IMR-90 (cell line): ENCODE results near the gene ADAMTS3. TPM values are rescaled to one million over a fixed set of nuclear protein-coding genes. Genes with fewer than 3 reads are reported as not detected.

Source experiments
- ATAC-seq: fragments of 200-7000 bp; cut with Tn5 transposase; 2 replicates; pipeline ENCODE4 v1.9.1; 2020; ENCODE audit warnings: low read depth, mild to moderate bottlenecking, moderate library complexity
- BruUV-seq: library from RNA; stranded (reverse); fragments of 400-500 nt; replicated peaks from 2 replicates; lab custom pipeline; 2021; lab: Mats Ljungman, UMichigan
- CTCF ChIA-PET: fragments of 300-600 bp; formaldehyde crosslinking; extraction: SDS; loops from one replicate; lab custom pipeline; 2021; ENCODE audit warnings: antibody characterized with exemption; lab: Yijun Ruan, JAX
- POLR2A ChIA-PET: fragments of 300-600 bp; sonication (Branson Sonifier 250); formaldehyde crosslinking; loops from one replicate; lab custom pipeline; 2022; ENCODE audit warnings: antibody characterized with exemption; ENCODE audit not compliant: unreplicated experiment; lab: Charles Lee
- DNase-seq: peaks from one replicate; pipeline ENCODE4 v3.0.0; 2013
- H2AFZ ChIP-seq: replicated peaks from 2 replicates; pipeline ENCODE3; 2013; ENCODE audit warnings: low read length, mild to moderate bottlenecking; ENCODE audit not compliant: poor library complexity
- H2AK5ac ChIP-seq: 2 replicates; pipeline ENCODE4 v1.6.1; 2013; ENCODE audit warnings: low read depth, low read length, inconsistent platforms
- H2AK9ac ChIP-seq: replicated peaks from 2 replicates; pipeline ENCODE3; 2013; ENCODE audit warnings: mild to moderate bottlenecking, low read depth, low read length, moderate library complexity; ENCODE audit not compliant: poor library complexity
- H2BK120ac ChIP-seq: 2 replicates; pipeline ENCODE4 v1.6.1; 2013; ENCODE audit warnings: low read depth, low read length, inconsistent platforms
- H2BK15ac ChIP-seq: 3 replicates; pipeline ENCODE4 v1.6.1; 2013; ENCODE audit warnings: low read depth, low read length, inconsistent platforms
- H2BK20ac ChIP-seq: 2 replicates; pipeline ENCODE4 v1.6.1; 2013; ENCODE audit warnings: low read depth, mild to moderate bottlenecking, inconsistent platforms, low read length, moderate library complexity
- H2BK5ac ChIP-seq: 2 replicates; pipeline ENCODE4 v1.6.1; 2013; ENCODE audit warnings: mild to moderate bottlenecking, low read depth, low read length, inconsistent platforms; ENCODE audit not compliant: poor library complexity, severe bottlenecking
- H3K14ac ChIP-seq: replicated peaks from 2 replicates; pipeline ENCODE4 v1.6.1; 2013; ENCODE audit warnings: low read depth, low read length, inconsistent platforms
- H3K18ac ChIP-seq: 2 replicates; pipeline ENCODE4 v1.6.1; 2013; ENCODE audit warnings: low read depth, low read length, control low read depth
- H3K23ac ChIP-seq: 2 replicates; pipeline ENCODE4 v1.6.1; 2013; ENCODE audit warnings: low read depth, low read length, inconsistent platforms
- H3K27ac ChIP-seq: 2 replicates; pipeline ENCODE4 v1.5.1; 2013; ENCODE audit warnings: mild to moderate bottlenecking, control low read depth, low read length; ENCODE audit not compliant: insufficient read depth
- H3K27me3 ChIP-seq: 2 replicates; pipeline ENCODE4 v1.6.1; 2013; ENCODE audit warnings: low read length; ENCODE audit not compliant: control insufficient read depth, insufficient read depth
- H3K36me3 ChIP-seq: 2 replicates; pipeline ENCODE4 v1.6.1; 2013; ENCODE audit warnings: low read length, mixed read lengths; ENCODE audit not compliant: control insufficient read depth, insufficient read depth
- H3K4ac ChIP-seq: 2 replicates; pipeline ENCODE4 v1.6.1; 2013; ENCODE audit warnings: low read depth, low read length, inconsistent platforms
- H3K4me1 ChIP-seq: 2 replicates; pipeline ENCODE4 v1.6.1; 2013; ENCODE audit warnings: low read length, mixed read lengths; ENCODE audit not compliant: control insufficient read depth, insufficient read depth
- H3K4me2 ChIP-seq: 2 replicates; pipeline ENCODE4 v1.6.1; 2013; ENCODE audit warnings: low read depth, mild to moderate bottlenecking, control low read depth, low read length, moderate library complexity
- H3K4me3 ChIP-seq: 2 replicates; pipeline ENCODE4 v1.5.1; 2013; ENCODE audit warnings: low read depth, mild to moderate bottlenecking, control low read depth, low read length, moderate library complexity; ENCODE audit not compliant: insufficient read depth
- H3K56ac ChIP-seq: 2 replicates; pipeline ENCODE4 v1.6.1; 2013; ENCODE audit warnings: low read length, inconsistent platforms; ENCODE audit not compliant: insufficient read depth; ENCODE audit errors: extremely low read depth
- H3K79me1 ChIP-seq, 2 experiments: 2 replicates each; pipeline ENCODE4 v1.6.1; 2013; ENCODE audit warnings: low read length in 2 of 2, inconsistent platforms in 1 of 2, low read depth in 1 of 2
- H3K9ac ChIP-seq: 2 replicates; pipeline ENCODE4 v1.6.1; 2013; ENCODE audit warnings: low read depth, low read length, control low read depth
- H3K9me1 ChIP-seq: 2 replicates; pipeline ENCODE4 v1.6.1; 2013; ENCODE audit warnings: low read length, inconsistent platforms; ENCODE audit not compliant: insufficient read depth
- H3K9me3 ChIP-seq: 2 replicates; pipeline ENCODE4 v1.6.1; 2013; ENCODE audit warnings: low read length; ENCODE audit not compliant: control insufficient read depth, insufficient read depth
- H4K20me1 ChIP-seq: 2 replicates; pipeline ENCODE4 v1.6.1; 2013; ENCODE audit warnings: low read length, inconsistent platforms; ENCODE audit not compliant: insufficient read depth
- H4K5ac ChIP-seq: 2 replicates; pipeline ENCODE4 v1.6.1; 2013; ENCODE audit warnings: mild to moderate bottlenecking, low read depth, low read length, control low read depth
- H4K8ac ChIP-seq, 2 experiments: 2 replicates each; pipeline ENCODE4 v1.6.1; 2013; ENCODE audit warnings: low read depth in 2 of 2, low read length in 2 of 2, control low read depth in 1 of 2, inconsistent platforms in 1 of 2
- H4K91ac ChIP-seq: 2 replicates; pipeline ENCODE4 v1.6.1; 2013; ENCODE audit warnings: low read depth, low read length, inconsistent platforms; ENCODE audit not compliant: insufficient read depth
- BHLHE40 ChIP-seq: fragments of 150-350 bp; IDR thresholded peaks from 2 replicates; pipeline ENCODE4 v1.6.1; 2016; ENCODE audit warnings: mild to moderate bottlenecking, low read depth, low read length
- CEBPB ChIP-seq: IDR thresholded peaks from 2 replicates; pipeline ENCODE4 v1.6.1; 2012; ENCODE audit warnings: low read depth, low read length, improper control_type of control experiment
- CHD1 ChIP-seq: IDR thresholded peaks from 2 replicates; pipeline ENCODE4 v1.6.1; 2012; ENCODE audit warnings: low read depth, low read length, improper control_type of control experiment
- CTCF ChIP-seq: conservative IDR thresholded peaks from 2 replicates; pipeline ENCODE4 v1.5.1; 2012; ENCODE audit warnings: mild to moderate bottlenecking, low read depth, low read length, improper control_type of control experiment
- FOS ChIP-seq: fragments of 150-350 bp; IDR thresholded peaks from 2 replicates; pipeline ENCODE4 v1.6.1; 2016; ENCODE audit warnings: low read depth, low read length
- MAFK ChIP-seq: IDR thresholded peaks from 2 replicates; pipeline ENCODE4 v1.6.1; 2012; ENCODE audit warnings: low read depth, low read length, improper control_type of control experiment
- MAZ ChIP-seq: IDR thresholded peaks from 2 replicates; pipeline ENCODE4 v1.6.1; 2012; ENCODE audit warnings: low read depth, mild to moderate bottlenecking, low read length, improper control_type of control experiment, moderate library complexity, borderline replicate concordance
- MXI1 ChIP-seq: IDR thresholded peaks from 2 replicates; pipeline ENCODE4 v1.6.1; 2012; ENCODE audit warnings: low read depth, mild to moderate bottlenecking, low read length, moderate library complexity, borderline replicate concordance
- NFE2L2 ChIP-seq: fragments of 150-350 bp; IDR thresholded peaks from 2 replicates; pipeline ENCODE4 v1.6.1; 2016; ENCODE audit warnings: low read depth, mild to moderate bottlenecking, low read length
- POLR2A ChIP-seq: IDR thresholded peaks from 2 replicates; pipeline ENCODE4 v1.6.1; 2012; ENCODE audit warnings: mild to moderate bottlenecking, low read depth, low read length
- RAD21 ChIP-seq: IDR thresholded peaks from 2 replicates; pipeline ENCODE4 v1.6.1; 2012; ENCODE audit warnings: low read length, improper control_type of control experiment
- RCOR1 ChIP-seq: IDR thresholded peaks from 2 replicates; pipeline ENCODE4 v1.6.1; 2012; ENCODE audit warnings: mild to moderate bottlenecking, low read length, improper control_type of control experiment; ENCODE audit not compliant: insufficient replicate concordance
- RFX5 ChIP-seq: IDR thresholded peaks from 2 replicates; pipeline ENCODE4 v1.8.0; 2012; ENCODE audit warnings: low read depth, mild to moderate bottlenecking, low read length, moderate library complexity
- SMC3 ChIP-seq: fragments of 150-350 bp; IDR thresholded peaks from 2 replicates; pipeline ENCODE4 v1.6.1; 2016; ENCODE audit warnings: low read depth, mild to moderate bottlenecking, antibody characterized with exemption, low read length, moderate library complexity
- USF2 ChIP-seq: fragments of 150-350 bp; IDR thresholded peaks from 2 replicates; pipeline ENCODE4 v1.6.1; 2017; ENCODE audit warnings: mild to moderate bottlenecking, antibody characterized with exemption, low read length, low read depth
- WGBS, 2 experiments: methylation state at CpG; one replicate each; pipeline versions ENCODE4 v1.1.5 to v1.1.7; 2013; ENCODE audit warnings: missing lambda C conversion rate in 2 of 2; ENCODE audit not compliant: insufficient read length in 1 of 2; ENCODE audit errors: extremely low coverage in 2 of 2; 5-methylcytosine and 5-hydroxymethylcytosine counted together
- dilution Hi-C: fragments of 300-500 bp; cut with HindIII; formaldehyde crosslinking; loops from one replicate; pipeline ENCODE4 v1.14.3; 2018; ENCODE audit warnings: low sequenced_read_pairs; ENCODE audit not compliant: unreplicated experiment
- in situ Hi-C: fragments of 300-500 bp; cut with MboI; formaldehyde crosslinking; loops from 3 replicates; pipeline ENCODE4 v1.14.3; 2019; ENCODE audit warnings: low sequenced_read_pairs, inconsistent platforms, mixed read lengths
- intact Hi-C: fragments of 100-400 bp; cut with micrococcal nuclease; formaldehyde crosslinking; loops from 2 replicates; pipeline ENCODE4 v1.10.0; 2022
- polyA plus RNA-seq, 3 experiments: library from polyadenylated mRNA; depleted of rRNA; stranded (reverse); fragments of >200 nt; gene quantifications; 2 replicates each; pipeline ENCODE4 v1.2.3, GENCODE V29; 2012; ENCODE audit warnings: low replicate concordance in 1 of 3
- total RNA-seq: library from RNA; depleted of rRNA; stranded (reverse); fragments of >200 nt; gene quantifications from 2 replicates; pipeline ENCODE4 v1.2.3, GENCODE V29; 2012

ADAMTS3 gene
- total and polyA plus RNA-seq, 2 of the 4 experiments (the other 2 are of a cell fraction), result 0.68 to 2.9 TPM

GRCh38 chr4:72444092-72444491 lies 124.9 kb downstream of the ADAMTS3 start:
- H3K27me3 ChIP-seq, result no peaks in the 10 kb centered on the region
- intact Hi-C loops (no loop called here), dilution Hi-C loops (no loop called here), in situ Hi-C loops (no loop called here)
- ChIA-PET CTCF (interaction anchor here (1.2 kb wide), 1 partner anchor 12 kb away, joined by 3 read pairs; no protein-coding TSS in a partner anchor), POLR2A (no interaction called here)
- no peak overlapping the region for H3K4me2 ChIP-seq
- no peak overlapping the region for H2AK5ac ChIP-seq
- whole genome bisulfite sequencing, 2 experiments, result no CpG with 5 or more reads among the region's 1 CpG
- no peaks in the 10 kb centered on the region for H3K9me1 ChIP-seq
- H4K5ac ChIP-seq, result no peak overlapping the region
- H3K9ac ChIP-seq, result no peak overlapping the region
- no peaks in the 10 kb centered on the region for H3K36me3 ChIP-seq
- BruUV-seq, result no TSS peak
- no peak overlapping the region for H2BK5ac ChIP-seq
- H3K56ac ChIP-seq, result no peak overlapping the region
- H2AK9ac ChIP-seq, result no peak overlapping the region
- TF ChIP-seq BHLHE40 (no peak), POLR2A (no peak), CHD1 (no peak), SMC3 (no peak), MAFK (no peak), RAD21 (no peak), CTCF (no peak), CEBPB (no peak), RCOR1 (no peak), NFE2L2 (no peak), FOS (no peak), MXI1 (no peak), MAZ (no peak), RFX5 (no peak), USF2 (no peak)
- no peak overlapping the region for H4K8ac ChIP-seq
- no peak overlapping the region for H2AFZ ChIP-seq
- H3K23ac ChIP-seq, result no peak overlapping the region
- no peak overlapping the region for H3K18ac ChIP-seq
- DNase-seq (no peak), ATAC-seq (no peak)
- no peak overlapping the region for H4K91ac ChIP-seq
- no peak overlapping the region for H3K4ac ChIP-seq
- no peak overlapping the region for H2BK120ac ChIP-seq
- H3K14ac ChIP-seq, result no peak overlapping the region
- no peaks in the 10 kb centered on the region for H3K79me1 ChIP-seq
- H3K9me3 ChIP-seq, result no peaks in the 10 kb centered on the region
- H4K20me1 ChIP-seq, result no peaks in the 10 kb centered on the region
- H3K27ac ChIP-seq, result no peak overlapping the region
- no peak overlapping the region for H3K4me3 ChIP-seq
- H2BK15ac ChIP-seq, result no peak overlapping the region
- no peaks in the 10 kb centered on the region for H3K4me1 ChIP-seq
- no peak overlapping the region for H2BK20ac ChIP-seq
